Breast epithelium (tissue), 3 donors: ENCODE results near the gene C9orf43.

Experiments
- CTCF ChIP-seq, 3 donors: fragments of 450-650 bp; IDR thresholded peaks; one replicate each; pipeline ENCODE4 v1.5.1; 2016 to 2017; ENCODE audit warnings: antibody characterized with exemption in 3 of 3, mild to moderate bottlenecking in 3 of 3, moderate library complexity in 3 of 3
- POLR2A ChIP-seq: fragments of 450-650 bp; IDR thresholded peaks from one replicate; pipeline ENCODE4 v1.6.1; 2016; ENCODE audit warnings: antibody characterized with exemption, mild to moderate bottlenecking, moderate library complexity
- POLR2AphosphoS5 ChIP-seq, 3 donors: sonication (generic); formaldehyde crosslinking; IDR thresholded peaks; one replicate each; pipeline ENCODE4 v1.6.1; 2017; ENCODE audit warnings: antibody characterized with exemption in 3 of 3

- TF ChIP-seq CTCF (IDR thresholded peaks at IDR 0.05) (no peak), POLR2A (no peak), POLR2AphosphoS5 (IDR thresholded peaks at IDR 0.05) (no peak)
Measured at GRCh38 chr9:113449376-113449775, 38.8 kb downstream of the C9orf43 start.
